GM23338 (cell line): ENCODE data around the gene ZMPSTE24. TPM values are rescaled to one million over a fixed set of nuclear protein-coding genes. Genes with fewer than 3 reads are reported as not detected.

Experiments used
- ATAC-seq: fragments of 200-7000 bp; cut with Tn5 transposase; 3 replicates; pipeline ENCODE4 v1.9.1; 2020
- DNase-seq: peaks from one replicate; pipeline ENCODE4 v3.0.0-alpha.2; 2015; ENCODE audit warnings: low spot score
- H2AFZ ChIP-seq: fragments of 200-600 bp; sonication (generic); 2 replicates; pipeline ENCODE4 v1.8.0; 2016; ENCODE audit warnings: antibody characterized with exemption, mild to moderate bottlenecking, moderate library complexity
- H3F3A ChIP-seq: fragments of 200-600 bp; sonication (generic); replicated peaks from 2 replicates; pipeline ENCODE4 v1.8.0; 2017; ENCODE audit warnings: antibody characterized with exemption, mixed run types, low read depth
- H3K27ac ChIP-seq: fragments of 200-600 bp; sonication (generic); 2 replicates; pipeline ENCODE4 v1.6.1; 2016; ENCODE audit warnings: low read depth
- H3K27me3 ChIP-seq: fragments of 200-600 bp; sonication (generic); 2 replicates; pipeline ENCODE4 v1.8.0; 2016; ENCODE audit warnings: mild to moderate bottlenecking, mixed run types, moderate library complexity; ENCODE audit not compliant: insufficient read depth
- H3K36me3 ChIP-seq: fragments of 200-600 bp; sonication (generic); 2 replicates; pipeline ENCODE4 v1.8.0; 2016; ENCODE audit warnings: mild to moderate bottlenecking; ENCODE audit not compliant: insufficient read depth
- H3K4me1 ChIP-seq: fragments of 200-600 bp; sonication (generic); 2 replicates; pipeline ENCODE4 v1.8.0; 2016; ENCODE audit warnings: mild to moderate bottlenecking, moderate library complexity; ENCODE audit not compliant: insufficient read depth
- H3K4me2 ChIP-seq: fragments of 200-600 bp; sonication (generic); 2 replicates; pipeline ENCODE4 v1.7.1; 2017; ENCODE audit warnings: mixed run types
- H3K4me3 ChIP-seq: fragments of 200-600 bp; sonication (generic); 2 replicates; pipeline ENCODE4 v1.6.1; 2016; ENCODE audit warnings: mixed run types
- H3K79me2 ChIP-seq: fragments of 200-600 bp; sonication (generic); replicated peaks from 2 replicates; pipeline ENCODE4 v1.8.0; 2017; ENCODE audit warnings: mild to moderate bottlenecking; ENCODE audit not compliant: insufficient read depth
- H3K9me2 ChIP-seq: fragments of 200-600 bp; sonication (generic); 2 replicates; pipeline ENCODE4 v1.8.0; 2017; ENCODE audit not compliant: insufficient read depth
- H4K20me1 ChIP-seq: fragments of 200-600 bp; sonication (generic); replicated peaks from 2 replicates; pipeline ENCODE4 v1.8.0; 2017; ENCODE audit warnings: mild to moderate bottlenecking; ENCODE audit not compliant: insufficient read depth
- H3K27ac Mint-ChIP-seq: 2 replicates; pipeline ENCODE4 v1.8.0; 2020; ENCODE audit warnings: inconsistent platforms, mild to moderate bottlenecking, moderate library complexity, mixed read lengths
- H3K27me3 Mint-ChIP-seq: 3 replicates; pipeline ENCODE4 v1.8.0; 2022; ENCODE audit warnings: low read depth, mild to moderate bottlenecking, moderate library complexity, mixed read lengths, inconsistent platforms; ENCODE audit not compliant: insufficient read depth, poor library complexity
- H3K36me3 Mint-ChIP-seq: 3 replicates; pipeline ENCODE4 v1.8.0; 2021; ENCODE audit warnings: low read depth, mild to moderate bottlenecking, inconsistent platforms, moderate library complexity, mixed read lengths
- H3K4me1 Mint-ChIP-seq: 3 replicates; pipeline ENCODE4 v1.8.0; 2020; ENCODE audit warnings: mild to moderate bottlenecking, inconsistent platforms, mixed read lengths
- H3K4me3 Mint-ChIP-seq: 3 replicates; pipeline ENCODE4 v1.8.0; 2021; ENCODE audit warnings: moderate library complexity, mild to moderate bottlenecking, inconsistent platforms, mixed read lengths
- H3K9me3 Mint-ChIP-seq: 3 replicates; pipeline ENCODE4 v1.8.0; 2020; ENCODE audit warnings: moderate library complexity, mild to moderate bottlenecking, inconsistent platforms, mixed read lengths
- CTCF ChIP-seq, 2 experiments: fragments of 200-600 bp in 1 of 2; sonication (generic) in 1 of 2; conservative IDR thresholded peaks; 2 replicates each; pipeline versions ENCODE4 v1.5.1 to v1.6.1; 2016 to 2017; ENCODE audit warnings: antibody characterized with exemption in 2 of 2, low read depth in 2 of 2, mild to moderate bottlenecking in 2 of 2, moderate library complexity in 1 of 2
- ETS1 ChIP-seq: IDR thresholded peaks from 2 replicates; pipeline ENCODE4 v1.6.1; 2016; ENCODE audit warnings: antibody characterized with exemption
- EZH2 ChIP-seq: fragments of 200-600 bp; sonication (generic); IDR thresholded peaks from one replicate; pipeline ENCODE4 v1.8.0; 2017; ENCODE audit warnings: antibody characterized with exemption, mild to moderate bottlenecking, low read depth; ENCODE audit not compliant: unreplicated experiment
- EZH2phosphoT487 ChIP-seq: fragments of 200-600 bp; sonication (generic); IDR thresholded peaks from one replicate; pipeline ENCODE4 v1.8.1; 2018; ENCODE audit warnings: antibody characterized with exemption; ENCODE audit not compliant: unreplicated experiment
- JUNB ChIP-seq: IDR thresholded peaks from one replicate; pipeline ENCODE4 v1.6.1; 2016; ENCODE audit warnings: antibody characterized with exemption; ENCODE audit not compliant: unreplicated experiment
- POLR2AphosphoS5 ChIP-seq: IDR thresholded peaks from 2 replicates; pipeline ENCODE4 v1.6.1; 2016; ENCODE audit warnings: antibody characterized with exemption, low read depth
- STAT1 ChIP-seq: IDR thresholded peaks from one replicate; pipeline ENCODE4 v1.6.1; 2016; ENCODE audit warnings: antibody characterized with exemption; ENCODE audit not compliant: unreplicated experiment
- ZNF331 ChIP-seq: fragments of 250-450 bp; sonication (Bioruptor Pico); IDR thresholded peaks from 2 replicates; pipeline ENCODE4 v1.5.0; 2020; ENCODE audit warnings: low read depth, mild to moderate bottlenecking, moderate library complexity
- ZNF462 ChIP-seq: fragments of 250-450 bp; sonication (Bioruptor Pico); IDR thresholded peaks from 2 replicates; pipeline ENCODE4 v1.5.0; 2020; ENCODE audit warnings: mild to moderate bottlenecking, moderate library complexity
- polyA plus RNA-seq: library from polyadenylated mRNA; unstranded; fragments of >200 nt; fragmentation: Nextera tagmentation; extraction: Ambion mirVana; gene quantifications from 2 replicates; pipeline ENCODE4 v1.2.1, GENCODE V29; 2016
- total RNA-seq: library from RNA; depleted of rRNA; stranded (reverse); fragments of >200 nt; shearing (Covaris generic); gene quantifications from 2 replicates; pipeline ENCODE4 v1.2.3, GENCODE V29; 2014

The ZMPSTE24 gene
- total and polyA plus RNA-seq, 2 experiments from 2014 or later: 23.1 to 51.2 TPM

- Histone ChIP-seq H3K4me3 (no peak overlapping the region), H3K4me2 (no peak overlapping the region), H3K36me3 (no peaks in the 10 kb centered on the region), H3K27ac (no peak overlapping the region), H3K27me3 (peaks cover 33% of the 10 kb centered on the region), H3K4me1 (no peaks in the 10 kb centered on the region; the same call in 1 of the 2 replicates), H2AFZ (no peak overlapping the region), H4K20me1 (no peaks in the 10 kb centered on the region), H3K79me2 (no peaks in the 10 kb centered on the region), H3F3A (no peaks in the 10 kb centered on the region), H3K9me2 (no peaks in the 10 kb centered on the region)
- no peak for TF ChIP-seq ETS1
- TF ChIP-seq EZH2phosphoT487: no peak
- TF ChIP-seq CTCF (conservative IDR thresholded peaks at IDR 0.05; ENCODE audit: low read depth in 2 of 2): no peak
- TF ChIP-seq EZH2: no peak
- no peak for TF ChIP-seq POLR2AphosphoS5
- TF ChIP-seq ZNF331 (CRISPR knock-in tag): no peak
- TF ChIP-seq STAT1: no peak
- no peak for ATAC-seq
- H3K36me3 Mint-ChIP-seq: no peaks in the 10 kb centered on the region
- H3K9me3 Mint-ChIP-seq: no peaks in the 10 kb centered on the region
- H3K27me3 Mint-ChIP-seq: peaks cover 16% of the 10 kb centered on the region
- DNase-seq: no peak
- no peak overlapping the region for H3K27ac Mint-ChIP-seq
- H3K4me1 Mint-ChIP-seq: no peaks in the 10 kb centered on the region
- H3K4me3 Mint-ChIP-seq: no peak overlapping the region
Measured at GRCh38 chr1:40306296-40306695, 48.3 kb downstream of the ZMPSTE24 start.

- peaks cover 16% of the 10 kb centered on the region for H3K27me3 Mint-ChIP-seq
- DNase-seq (no peak), ATAC-seq (no peak)
- Histone ChIP-seq H3K36me3 (no peaks in the 10 kb centered on the region), H4K20me1 (no peaks in the 10 kb centered on the region), H3K9me2 (no peaks in the 10 kb centered on the region), H3K4me2 (no peak overlapping the region), H3K4me1 (no peaks in the 10 kb centered on the region; the same call in 1 of the 2 replicates), H2AFZ (no peak overlapping the region), H3K79me2 (no peaks in the 10 kb centered on the region), H3K4me3 (no peak overlapping the region), H3K27ac (no peak overlapping the region), H3F3A (no peaks in the 10 kb centered on the region), H3K27me3 (peaks cover 29% of the 10 kb centered on the region)
- no peaks in the 10 kb centered on the region for H3K9me3 Mint-ChIP-seq
- no peak overlapping the region for H3K4me3 Mint-ChIP-seq
- no peaks in the 10 kb centered on the region for H3K36me3 Mint-ChIP-seq
- H3K4me1 Mint-ChIP-seq: no peaks in the 10 kb centered on the region
- H3K27ac Mint-ChIP-seq: no peak overlapping the region
- TF ChIP-seq ETS1 (no peak), EZH2 (no peak), JUNB (no peak), ZNF462 (no peak)
Measured at GRCh38 chr1:40307186-40307585, 49.1 kb downstream of the ZMPSTE24 start.
